Measurements from ENCODE around the gene TLN1.

TLN1 gene

GRCh38 chr9:35705372-35705771 lies 26.6 kb downstream of the TLN1 start:
- DNase-seq: no peak

GRCh38 chr9:35703906-35704672 lies 27.9 kb downstream of the TLN1 start:
- DNase-seq: no peak

- no peak for DNase-seq
Observed at GRCh38 chr9:35702696-35703095, 29.3 kb downstream of the TLN1 start.

- no peak for DNase-seq
Observed at GRCh38 chr9:35700942-35701341, 31.1 kb downstream of the TLN1 start.

GRCh38 chr9:35700031-35700430 lies 32.0 kb downstream of the TLN1 start:
- no peak for DNase-seq

- DNase-seq: no peak
Observed at GRCh38 chr9:35698231-35698630, 33.8 kb downstream of the TLN1 start.

- DNase-seq: no peak
Observed at GRCh38 chr9:35697486-35697885, 34.5 kb downstream of the TLN1 start.

GRCh38 chr9:35696520-35697215 lies 35.3 kb downstream of the TLN1 start:
- no peak for DNase-seq

GRCh38 chr9:35695943-35696401 lies 36.0 kb downstream of the TLN1 start:
- no peak for DNase-seq

- no peak for DNase-seq
Observed at GRCh38 chr9:35691757-35692301, 40.2 kb downstream of the TLN1 start.

- no peak for DNase-seq
Observed at GRCh38 chr9:35691334-35691650, 40.7 kb downstream of the TLN1 start.

GRCh38 chr9:35690614-35691333 lies 41.2 kb downstream of the TLN1 start:
- DNase-seq: no peak

- no peak for DNase-seq
Observed at GRCh38 chr9:35690294-35690613, 41.7 kb downstream of the TLN1 start.

GRCh38 chr9:35689542-35690293 lies 42.3 kb downstream of the TLN1 start, which contains the start of gene TPM2:
TPM2 (minus strand) TSS chr9:35689925; CDS start chr9:35689817, 108 bp downstream.
- DNase-seq: no peak

- no peak for DNase-seq
Observed at GRCh38 chr9:35688558-35689541, 43.1 kb downstream of the TLN1 start.

- no peak for DNase-seq
Observed at GRCh38 chr9:35687972-35688557, 43.9 kb downstream of the TLN1 start.

GRCh38 chr9:35687306-35687705 lies 44.7 kb downstream of the TLN1 start:
- no peak for DNase-seq

GRCh38 chr9:35686222-35687203 lies 45.5 kb downstream of the TLN1 start:
- no peak for DNase-seq

- DNase-seq: no peak
Observed at GRCh38 chr9:35685506-35685905, 46.5 kb downstream of the TLN1 start.

GRCh38 chr9:35684921-35685320 lies 47.1 kb downstream of the TLN1 start:
- no peak for DNase-seq
